Peyer's patch (tissue), 4 donors: ENCODE data around the gene GABARAP. TPM values are rescaled to one million over a fixed set of nuclear protein-coding genes. Genes with fewer than 3 reads are reported as not detected.

Experiments used
- DNase-seq, 3 donors: peaks; one replicate each; pipeline ENCODE4 v3.0.0-alpha.2; 2017 to 2019
- H3K27ac ChIP-seq, 4 donors: fragments of 200-600 bp; sonication (generic); one replicate each; pipeline ENCODE4 v1.5.1; 2016 to 2019
- H3K27me3 ChIP-seq, 2 donors: fragments of 200-600 bp; sonication (generic); one replicate each; pipeline ENCODE4 v1.5.1; 2019
- H3K36me3 ChIP-seq, 3 donors: fragments of 200-600 bp; sonication (generic); one replicate each; pipeline ENCODE4 v1.5.1; 2016 to 2019
- H3K4me1 ChIP-seq, 4 donors: fragments of 200-600 bp; sonication (generic); one replicate each; pipeline ENCODE4 v1.5.1; 2016 to 2019
- H3K4me3 ChIP-seq, 4 donors: fragments of 200-600 bp; sonication (generic); 1 replicate in 3 of 4; 2 replicates in 1 of 4; pipeline ENCODE4 v1.5.1; 2016 to 2019; ENCODE audit warnings: mild to moderate bottlenecking in 1 of 4
- H3K9me3 ChIP-seq, 4 donors: fragments of 200-600 bp; sonication (generic); one replicate each; pipeline ENCODE4 v1.5.1; 2016 to 2019; ENCODE audit warnings: mild to moderate bottlenecking in 1 of 4
- POLR2A ChIP-seq, 2 donors: fragments of 450-650 bp; IDR thresholded peaks; one replicate each; pipeline ENCODE4 v1.5.1; 2017; ENCODE audit warnings: antibody characterized with exemption in 2 of 2, mild to moderate bottlenecking in 2 of 2, moderate library complexity in 2 of 2
- total RNA-seq, 4 donors: library from RNA; depleted of rRNA; stranded (reverse); fragments of >200 nt; gene quantifications; one replicate each; pipeline ENCODE4 v1.1.0, GENCODE V29; 2016
- TF ChIP-seq, protein P1 (sequence below), 6 experiments: fragments of 450-650 bp in 4 of 6; fragments of 200-600 bp in 2 of 6; sonication (generic) in 1 of 6; IDR thresholded peaks; one replicate each; pipeline ENCODE4 v1.5.1; 2017 to 2019; ENCODE audit warnings: antibody characterized with exemption in 6 of 6, mild to moderate bottlenecking in 3 of 6, moderate library complexity in 1 of 6

Gene GABARAP
- total RNA-seq, 4 donors from 2014 or later: 288 to 521 (median 367) TPM

DNA sequence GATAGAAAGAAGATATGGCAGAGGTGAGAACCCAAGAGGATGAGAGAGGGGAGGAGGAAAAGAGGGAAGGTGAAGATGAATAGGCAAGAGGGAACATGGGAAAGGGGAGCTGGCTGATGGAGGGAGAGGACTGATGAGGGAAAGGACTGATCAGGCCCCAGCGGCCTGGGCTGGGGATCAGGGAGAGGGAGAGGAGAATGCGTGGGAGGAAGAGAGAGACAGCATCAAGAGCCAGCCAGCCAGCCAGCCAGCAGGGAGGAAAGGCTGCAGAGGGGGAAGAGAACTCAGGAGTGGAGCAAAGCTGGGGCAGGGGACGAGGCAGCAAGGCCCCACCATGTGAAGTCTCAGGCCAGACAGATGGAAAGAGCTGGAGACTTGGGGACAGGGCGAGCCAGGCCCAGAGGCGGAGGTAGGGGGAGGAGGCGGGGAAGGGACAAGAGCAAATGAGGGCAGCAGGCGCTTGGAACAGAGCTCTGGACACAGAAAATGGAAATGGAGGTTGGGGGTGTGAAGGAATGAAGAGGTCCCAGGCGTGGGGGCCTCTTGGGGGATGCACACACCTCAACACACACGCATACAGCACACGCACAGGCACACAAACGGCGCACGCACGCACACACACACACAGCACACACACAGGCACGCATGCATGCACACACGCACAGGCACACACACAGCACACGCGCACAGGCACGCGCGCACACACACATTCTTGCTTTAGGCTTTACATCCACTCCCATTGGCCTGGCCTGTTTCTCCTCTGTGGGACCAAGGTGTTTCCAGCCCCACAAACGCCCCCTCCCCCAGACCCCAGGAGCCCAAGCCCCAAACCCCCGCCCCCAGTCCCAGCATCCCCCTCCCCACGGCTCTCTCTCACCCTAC, 34.9 kb downstream of the GABARAP start:
- TF ChIP-seq, protein P1, sequence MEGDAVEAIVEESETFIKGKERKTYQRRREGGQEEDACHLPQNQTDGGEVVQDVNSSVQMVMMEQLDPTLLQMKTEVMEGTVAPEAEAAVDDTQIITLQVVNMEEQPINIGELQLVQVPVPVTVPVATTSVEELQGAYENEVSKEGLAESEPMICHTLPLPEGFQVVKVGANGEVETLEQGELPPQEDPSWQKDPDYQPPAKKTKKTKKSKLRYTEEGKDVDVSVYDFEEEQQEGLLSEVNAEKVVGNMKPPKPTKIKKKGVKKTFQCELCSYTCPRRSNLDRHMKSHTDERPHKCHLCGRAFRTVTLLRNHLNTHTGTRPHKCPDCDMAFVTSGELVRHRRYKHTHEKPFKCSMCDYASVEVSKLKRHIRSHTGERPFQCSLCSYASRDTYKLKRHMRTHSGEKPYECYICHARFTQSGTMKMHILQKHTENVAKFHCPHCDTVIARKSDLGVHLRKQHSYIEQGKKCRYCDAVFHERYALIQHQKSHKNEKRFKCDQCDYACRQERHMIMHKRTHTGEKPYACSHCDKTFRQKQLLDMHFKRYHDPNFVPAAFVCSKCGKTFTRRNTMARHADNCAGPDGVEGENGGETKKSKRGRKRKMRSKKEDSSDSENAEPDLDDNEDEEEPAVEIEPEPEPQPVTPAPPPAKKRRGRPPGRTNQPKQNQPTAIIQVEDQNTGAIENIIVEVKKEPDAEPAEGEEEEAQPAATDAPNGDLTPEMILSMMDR (IDR thresholded peaks at IDR 0.05): no peak
- TF ChIP-seq POLR2A (IDR thresholded peaks at IDR 0.05): no peak
- Histone ChIP-seq H3K36me3 (peaks cover 0 to 8% (median 0%) of the 10 kb centered on the region in 3 donors), H3K27ac (no peak overlapping the region), H3K9me3 (no peaks in the 10 kb centered on the region), H3K4me3 (no peak overlapping the region), H3K27me3 (no peaks in the 10 kb centered on the region), H3K4me1 (peaks cover 0 to 6% (median 1%) of the 10 kb centered on the region in 4 donors)
- peak in 1 of 3 donors; percentile 28 for DNase-seq

- no peak for DNase-seq
- H3K9me3 ChIP-seq: no peaks in the 10 kb centered on the region
- no peak for TF ChIP-seq POLR2A (IDR thresholded peaks at IDR 0.05)
- peaks cover 0 to 6% (median 1%) of the 10 kb centered on the region in 4 donors for H3K4me1 ChIP-seq
- peak overlapping the region; percentile 15 to 72 (median 58) for H3K27ac ChIP-seq
- H3K4me3 ChIP-seq: peak overlapping the region; percentile 32 to 52 (median 50)
- H3K27me3 ChIP-seq: no peaks in the 10 kb centered on the region
- H3K36me3 ChIP-seq: peaks cover 0 to 10% (median 0%) of the 10 kb centered on the region in 3 donors
Measured at GRCh38 chr17:7205561-7205960, 36.7 kb downstream of the GABARAP start.

DNA sequence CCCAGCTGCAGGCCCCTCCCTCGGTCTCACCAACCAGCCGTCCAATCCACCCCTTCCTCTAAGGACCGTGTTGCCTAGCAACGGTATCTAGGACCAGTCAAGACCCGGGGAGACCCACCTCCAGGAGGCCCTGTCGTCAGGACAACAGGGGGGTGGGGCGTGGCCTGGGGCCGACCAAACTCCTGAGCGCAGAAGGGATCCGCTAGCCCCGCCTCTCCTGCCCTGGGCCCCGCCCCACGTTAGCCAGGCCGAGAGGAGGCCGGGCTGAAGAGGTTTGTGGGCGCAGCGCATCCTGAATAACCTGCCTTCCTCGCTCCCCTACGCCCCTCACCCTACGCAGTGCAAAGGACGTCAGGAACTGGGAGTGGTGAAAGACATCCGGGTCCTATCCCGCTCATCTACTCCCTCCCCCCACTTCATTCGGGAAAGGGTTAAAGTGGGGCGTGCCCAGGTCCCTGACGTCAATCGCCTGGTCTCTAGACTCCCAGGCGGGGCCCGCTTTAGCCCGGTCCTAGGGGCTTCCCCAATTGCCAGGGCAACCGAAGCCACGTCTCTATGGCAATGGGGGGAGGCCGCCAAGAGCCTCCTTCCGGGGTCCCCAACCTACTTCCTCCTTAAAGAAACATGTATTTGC, 37.3 kb downstream of the GABARAP start:
- peak overlapping the region; percentile 32 to 52 (median 50) for H3K4me3 ChIP-seq
- no peaks in the 10 kb centered on the region for H3K27me3 ChIP-seq
- H3K27ac ChIP-seq: peak overlapping the region; percentile 15 to 72 (median 58)
- peaks cover 0 to 6% (median 1%) of the 10 kb centered on the region in 4 donors for H3K4me1 ChIP-seq
- H3K9me3 ChIP-seq: no peaks in the 10 kb centered on the region
- TF ChIP-seq POLR2A (IDR thresholded peaks at IDR 0.05): no peak
- TF ChIP-seq, protein P1 (IDR thresholded peaks at IDR 0.05): no peak
- peak; percentile 80 to 96 (median 90) for DNase-seq
- peaks cover 0 to 10% (median 0%) of the 10 kb centered on the region in 3 donors for H3K36me3 ChIP-seq

- no peaks in the 10 kb centered on the region for H3K9me3 ChIP-seq
- H3K4me3 ChIP-seq: peak overlapping the region; percentile 32 to 52 (median 50)
- H3K27ac ChIP-seq: peak overlapping the region; percentile 15 to 72 (median 58)
- H3K4me1 ChIP-seq: peaks cover 0 to 6% (median 1%) of the 10 kb centered on the region in 4 donors
- H3K36me3 ChIP-seq: peaks cover 0 to 10% (median 0%) of the 10 kb centered on the region in 3 donors
- H3K27me3 ChIP-seq: no peaks in the 10 kb centered on the region
- DNase-seq: no peak
- no peak for TF ChIP-seq POLR2A (IDR thresholded peaks at IDR 0.05)
- TF ChIP-seq, protein P1 (IDR thresholded peaks at IDR 0.05): no peak
Measured at GRCh38 chr17:7204336-7204735, 37.9 kb downstream of the GABARAP start.

DNA sequence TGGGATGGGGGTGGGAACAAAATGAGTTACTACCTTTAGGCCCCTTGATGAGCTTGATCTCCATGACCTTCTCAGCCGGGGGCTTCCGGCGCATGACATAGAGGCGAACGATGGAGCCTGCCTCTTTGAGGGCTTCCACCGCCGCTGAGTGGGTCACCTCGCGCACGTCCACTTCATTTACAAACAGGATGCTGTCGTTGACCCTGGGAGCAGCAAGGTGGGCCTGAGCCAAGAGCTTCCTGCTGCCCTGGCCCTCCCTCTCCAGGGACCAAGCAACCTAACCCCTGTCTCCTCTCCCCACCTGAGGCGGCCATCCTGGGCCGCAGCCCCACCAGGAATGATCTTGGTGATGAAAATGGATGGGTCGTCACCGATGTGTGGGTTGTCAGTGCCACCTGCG, 38.9 kb downstream of the GABARAP start:
- peaks cover 0 to 6% (median 1%) of the 10 kb centered on the region in 4 donors for H3K4me1 ChIP-seq

More for the DNA sequence above, 38.9 kb downstream of the GABARAP start:
- TF ChIP-seq, protein P1 (IDR thresholded peaks at IDR 0.05): no peak
- no peak for TF ChIP-seq POLR2A (IDR thresholded peaks at IDR 0.05)
- H3K9me3 ChIP-seq: no peaks in the 10 kb centered on the region
- no peak overlapping the region for H3K27ac ChIP-seq
- H3K36me3 ChIP-seq: peaks cover 0 to 10% (median 0%) of the 10 kb centered on the region in 3 donors
- no peaks in the 10 kb centered on the region for H3K27me3 ChIP-seq
- H3K4me3 ChIP-seq: no peak overlapping the region
- DNase-seq: no peak
